C4-2B (cell line): ENCODE data around the gene CEACAM7.

Source experiments
- CTCF ChIP-seq: fragments of 450-650 bp; conservative IDR thresholded peaks from 2 replicates; pipeline ENCODE4 v1.5.1; 2017; ENCODE audit warnings: mild to moderate bottlenecking
- ZFX ChIP-seq: fragments of 450-650 bp; IDR thresholded peaks from 2 replicates; pipeline ENCODE4 v1.6.1; 2017

- TF ChIP-seq CTCF (no peak), ZFX (no peak)
These were observed 35.8 kb downstream of the CEACAM7 start for GRCh38 chr19:41652250-41652649.
